Activated B cell treated with CpG ODN at 0.5 μM for 24 hours (primary cell): ENCODE results near the gene NKX6-2. TPM values are rescaled to one million over a fixed set of nuclear protein-coding genes. Genes with fewer than 3 reads are reported as not detected.
"Not testable (repeated sequence)": the region's sequence is repeated elsewhere in the genome, so short reads cannot be mapped to it uniquely, and the experiment has no call there.

Experiments used
- ATAC-seq: fragments of 200-7000 bp; cut with Tn5 transposase; one replicate; pipeline ENCODE4 v1.10.0; 2021; ENCODE audit warnings: low read depth, mild to moderate bottlenecking, moderate library complexity
- CTCF ChIA-PET: fragments of 350-600 bp; sonication (Branson Sonifier 250); formaldehyde crosslinking; loops from one replicate; lab custom pipeline; 2021; ENCODE audit warnings: antibody characterized with exemption; lab: Charles Lee
- POLR2A ChIA-PET: fragments of 350-600 bp; sonication (Branson Sonifier 250); formaldehyde crosslinking; loops from one replicate; lab custom pipeline; 2021; ENCODE audit warnings: antibody characterized with exemption; lab: Charles Lee
- DNase-seq: peaks from one replicate; pipeline ENCODE4 v3.0.0; 2022
- H3K27ac Mint-ChIP-seq: one replicate; pipeline ENCODE4 v1.8.0; 2020; ENCODE audit warnings: mixed read lengths
- H3K27me3 Mint-ChIP-seq: one replicate; pipeline ENCODE4 v1.8.0; 2021; ENCODE audit warnings: mixed read lengths
- H3K36me3 Mint-ChIP-seq: one replicate; pipeline ENCODE4 v1.8.0; 2021; ENCODE audit warnings: low read depth, mixed read lengths
- H3K4me1 Mint-ChIP-seq: one replicate; pipeline ENCODE4 v1.8.0; 2021; ENCODE audit warnings: mixed read lengths
- H3K4me3 Mint-ChIP-seq: one replicate; pipeline ENCODE4 v1.8.0; 2020; ENCODE audit warnings: mild to moderate bottlenecking, mixed read lengths
- H3K9me3 Mint-ChIP-seq: one replicate; pipeline ENCODE4 v1.8.0; 2020; ENCODE audit warnings: mixed read lengths
- CTCF ChIP-seq: fragments of 200-600 bp; IDR thresholded peaks from one replicate; pipeline ENCODE4 v1.8.0; 2022; ENCODE audit warnings: antibody characterized with exemption, mild to moderate bottlenecking
- intact Hi-C: fragments of 100-400 bp; cut with micrococcal nuclease; formaldehyde crosslinking; loops from one replicate; pipeline ENCODE4 v1.15.1; 2024
- total RNA-seq: library from RNA; stranded (reverse); gene quantifications from 2 replicates; pipeline ENCODE4 v1.2.3, GENCODE V29; 2022

NKX6-2 gene
- total RNA-seq, 1 donor from 2014 or later, result not detected

- intact Hi-C loops, result no loop called here
- DNase-seq (no peak), ATAC-seq (no peak)
- CTCF ChIA-PET, result no interaction called here
- no peak for TF ChIP-seq CTCF
- no peaks in the 10 kb centered on the region for H3K4me1 Mint-ChIP-seq
- H3K4me3 Mint-ChIP-seq, result no peak overlapping the region
- no peaks in the 10 kb centered on the region for H3K9me3 Mint-ChIP-seq
- POLR2A ChIA-PET, result no interaction called here
- no peaks in the 10 kb centered on the region for H3K36me3 Mint-ChIP-seq
- peaks cover 8% of the 10 kb centered on the region for H3K27me3 Mint-ChIP-seq
- no peak overlapping the region for H3K27ac Mint-ChIP-seq
These were observed 8.2 kb upstream of the NKX6-2 start for GRCh38 chr10:132793871-132794849.

- H3K4me3 Mint-ChIP-seq, result no peak overlapping the region
- no peaks in the 10 kb centered on the region for H3K36me3 Mint-ChIP-seq
- CTCF ChIA-PET, result no interaction called here
- no peak for TF ChIP-seq CTCF
- peaks cover 11% of the 10 kb centered on the region for H3K27me3 Mint-ChIP-seq
- intact Hi-C loops, result no loop called here
- H3K4me1 Mint-ChIP-seq, result no peaks in the 10 kb centered on the region
- DNase-seq (no peak), ATAC-seq (no peak)
- POLR2A ChIA-PET, result no interaction called here
- H3K9me3 Mint-ChIP-seq, result no peaks in the 10 kb centered on the region
- H3K27ac Mint-ChIP-seq, result no peak overlapping the region
These were observed 7.3 kb upstream of the NKX6-2 start for GRCh38 chr10:132793213-132793612.

GRCh38 chr10:132792796-132793195 is 6.8 kb upstream of the NKX6-2 start:
- no peaks in the 10 kb centered on the region for H3K4me1 Mint-ChIP-seq
- ATAC-seq, result no peak
- no peak overlapping the region for H3K4me3 Mint-ChIP-seq
- no peak overlapping the region for H3K27ac Mint-ChIP-seq
- intact Hi-C loops, result no loop called here
- ChIA-PET POLR2A (no interaction called here), CTCF (no interaction called here)
- no peak for DNase-seq
- TF ChIP-seq CTCF, result no peak
- H3K36me3 Mint-ChIP-seq, result no peaks in the 10 kb centered on the region
- no peaks in the 10 kb centered on the region for H3K9me3 Mint-ChIP-seq
- peaks cover 11% of the 10 kb centered on the region for H3K27me3 Mint-ChIP-seq

- H3K9me3 Mint-ChIP-seq, H3K36me3 Mint-ChIP-seq, H3K27ac Mint-ChIP-seq, intact Hi-C loops, CTCF ChIA-PET, H3K4me3 Mint-ChIP-seq, ATAC-seq, POLR2A ChIA-PET, H3K4me1 Mint-ChIP-seq, DNase-seq: not testable (repeated sequence)
- H3K27me3 Mint-ChIP-seq, result peaks cover 11% of the 10 kb centered on the region
These were observed 6.2 kb upstream of the NKX6-2 start for GRCh38 chr10:132792099-132792498.

GRCh38 chr10:132790934-132791829 is 5.2 kb upstream of the NKX6-2 start:
- ATAC-seq (no peak), DNase-seq (no peak)
- no peak for TF ChIP-seq CTCF
- ChIA-PET POLR2A (no interaction called here), CTCF (no interaction called here)
- Mint-ChIP-seq H3K9me3 (no peaks in the 10 kb centered on the region), H3K36me3 (no peaks in the 10 kb centered on the region), H3K27me3 (peaks cover 11% of the 10 kb centered on the region), H3K27ac (no peak overlapping the region), H3K4me1 (no peaks in the 10 kb centered on the region), H3K4me3 (no peak overlapping the region)
- intact Hi-C loops, result no loop called here
